Measurements from ENCODE around the gene CUBN. TPM values are rescaled to one million over a fixed set of nuclear protein-coding genes. Genes with fewer than 3 reads are reported as not detected.

The CUBN gene
- total RNA-seq, 1 experiment from 2014 or later, result 4.6 TPM

GRCh38 chr10:16987976-16988610 lies 141.5 kb downstream of the CUBN start:
- intact Hi-C loops (cut with micrococcal nuclease; ENCODE audit: unreplicated experiment), result no loop called here
- H3K9me3 ChIP-seq, result no peaks in the 10 kb centered on the region
- Mint-ChIP-seq H3K27ac (ENCODE audit: unreplicated experiment) (no peak overlapping the region), H3K4me1 (ENCODE audit: low read depth, unreplicated experiment) (no peaks in the 10 kb centered on the region), H3K9me3 (ENCODE audit: unreplicated experiment) (no peaks in the 10 kb centered on the region), H3K36me3 (ENCODE audit: insufficient read depth, unreplicated experiment) (no peaks in the 10 kb centered on the region), H3K4me3 (ENCODE audit: unreplicated experiment) (no peak overlapping the region), H3K27me3 (ENCODE audit: insufficient read depth, unreplicated experiment) (no peaks in the 10 kb centered on the region)
- POLR2A ChIA-PET, result no interaction called here
- no peak for TF ChIP-seq CTCF (IDR thresholded peaks at IDR 0.05; ENCODE audit: insufficient read depth in 1 of 2, low read depth in 1 of 2, low read length in 1 of 2, severe bottlenecking in 1 of 2, unreplicated experiment in 1 of 2)
- no TSS peak for BruUV-seq (replicated peaks)
- CTCF ChIA-PET, result no interaction called here
- no peaks in the 10 kb centered on the region for H3K27me3 ChIP-seq (replicated peaks; ENCODE audit: control insufficient read depth, insufficient read depth, low read length)
- H3K4me1 ChIP-seq, result no peaks in the 10 kb centered on the region
- H3K4me3 ChIP-seq (ENCODE audit: low read depth, low read length), result no peak overlapping the region
- H3K36me3 ChIP-seq (ENCODE audit: control insufficient read depth, insufficient read depth, low read length), result no peaks in the 10 kb centered on the region
- no peak for DNase-seq

- ChIA-PET CTCF (no interaction called here), POLR2A (no interaction called here)
- no peak for TF ChIP-seq CTCF (IDR thresholded peaks at IDR 0.05; ENCODE audit: insufficient read depth in 1 of 2, low read depth in 1 of 2, low read length in 1 of 2, severe bottlenecking in 1 of 2, unreplicated experiment in 1 of 2)
- intact Hi-C loops (cut with micrococcal nuclease; ENCODE audit: unreplicated experiment), result no loop called here
- Mint-ChIP-seq H3K27me3 (ENCODE audit: insufficient read depth, unreplicated experiment) (no peaks in the 10 kb centered on the region), H3K4me3 (ENCODE audit: unreplicated experiment) (no peak overlapping the region), H3K9me3 (ENCODE audit: unreplicated experiment) (no peaks in the 10 kb centered on the region), H3K36me3 (ENCODE audit: insufficient read depth, unreplicated experiment) (no peaks in the 10 kb centered on the region), H3K27ac (ENCODE audit: unreplicated experiment) (no peak overlapping the region), H3K4me1 (ENCODE audit: low read depth, unreplicated experiment) (no peaks in the 10 kb centered on the region)
- H3K4me1 ChIP-seq, result no peaks in the 10 kb centered on the region
- H3K9me3 ChIP-seq, result no peaks in the 10 kb centered on the region
- no peak for DNase-seq
- no peaks in the 10 kb centered on the region for H3K36me3 ChIP-seq (ENCODE audit: control insufficient read depth, insufficient read depth, low read length)
- no peaks in the 10 kb centered on the region for H3K27me3 ChIP-seq (replicated peaks; ENCODE audit: control insufficient read depth, insufficient read depth, low read length)
- BruUV-seq (replicated peaks), result no TSS peak
- no peak overlapping the region for H3K4me3 ChIP-seq (ENCODE audit: low read depth, low read length)
Observed at GRCh38 chr10:16987206-16987621, 142.4 kb downstream of the CUBN start.

GRCh38 chr10:16986406-16987205 lies 143.0 kb downstream of the CUBN start:
- no TSS peak for BruUV-seq (replicated peaks)
- no peaks in the 10 kb centered on the region for H3K9me3 Mint-ChIP-seq (ENCODE audit: unreplicated experiment)
- Histone ChIP-seq H3K9me3 (no peaks in the 10 kb centered on the region), H3K4me1 (no peaks in the 10 kb centered on the region), H3K27me3 (replicated peaks; ENCODE audit: control insufficient read depth, insufficient read depth, low read length) (no peaks in the 10 kb centered on the region), H3K4me3 (ENCODE audit: low read depth, low read length) (no peak overlapping the region), H3K36me3 (ENCODE audit: control insufficient read depth, insufficient read depth, low read length) (no peaks in the 10 kb centered on the region)
- no peak overlapping the region for H3K4me3 Mint-ChIP-seq (ENCODE audit: unreplicated experiment)
- no peak for TF ChIP-seq CTCF (IDR thresholded peaks at IDR 0.05; ENCODE audit: insufficient read depth in 1 of 2, low read depth in 1 of 2, low read length in 1 of 2, severe bottlenecking in 1 of 2, unreplicated experiment in 1 of 2)
- POLR2A ChIA-PET, result interaction anchor here (0.5 kb wide), 1 partner anchor 69 kb away, joined by 4 read pairs; no protein-coding TSS in a partner anchor
- CTCF ChIA-PET, result interaction anchor here (0.5 kb wide), 1 partner anchor 193 kb away, joined by 5 read pairs; no protein-coding TSS in a partner anchor
- intact Hi-C loops (cut with micrococcal nuclease; ENCODE audit: unreplicated experiment), result no loop called here
- H3K27me3 Mint-ChIP-seq (ENCODE audit: insufficient read depth, unreplicated experiment), result no peaks in the 10 kb centered on the region
- no peak for DNase-seq
- H3K27ac Mint-ChIP-seq (ENCODE audit: unreplicated experiment), result no peak overlapping the region
- H3K36me3 Mint-ChIP-seq (ENCODE audit: insufficient read depth, unreplicated experiment), result no peaks in the 10 kb centered on the region
- no peaks in the 10 kb centered on the region for H3K4me1 Mint-ChIP-seq (ENCODE audit: low read depth, unreplicated experiment)

Data from Caco-2 (cell line).